Keratinocyte (primary cell): Measurements from ENCODE around the gene RAB11B. TPM values are rescaled to one million over a fixed set of nuclear protein-coding genes. Genes with fewer than 3 reads are reported as not detected.

ENCODE experiments used
- DNase-seq: peaks from one replicate; pipeline ENCODE4 v3.0.0-alpha.2; 2011; ENCODE audit warnings: low read depth, missing footprints, low spot score
- FAIRE-seq: peaks from 2 replicates; lab custom pipeline; 2011; peaks lifted over from hg19 to GRCh38; lab: Jason Lieb, UNC
- H2AFZ ChIP-seq: 2 replicates; pipeline ENCODE4 v1.6.0; 2012; ENCODE audit warnings: low read length, control low read depth, inconsistent platforms; ENCODE audit not compliant: control insufficient read depth
- H3K27ac ChIP-seq: 2 replicates; pipeline ENCODE4 v1.5.1; 2011; ENCODE audit warnings: low read length; ENCODE audit not compliant: control insufficient read depth, insufficient read depth
- H3K27me3 ChIP-seq: 3 replicates; pipeline ENCODE4 v1.6.0; 2011; ENCODE audit warnings: low read length; ENCODE audit not compliant: control insufficient read depth, insufficient read depth; ENCODE audit errors: extremely low read depth
- H3K36me3 ChIP-seq, 2 experiments: 2 replicates in 1 of 2; 3 replicates in 1 of 2; pipeline ENCODE4 v1.5.1; 2011; ENCODE audit warnings: low read length in 2 of 2, mild to moderate bottlenecking in 1 of 2; ENCODE audit not compliant: control insufficient read depth in 2 of 2, insufficient read depth in 2 of 2; ENCODE audit errors: extremely low read depth in 1 of 2
- H3K4me1 ChIP-seq: 3 replicates; pipeline ENCODE4 v1.5.1; 2011; ENCODE audit warnings: low read length; ENCODE audit not compliant: control insufficient read depth, insufficient read depth; ENCODE audit errors: extremely low read depth
- H3K4me2 ChIP-seq: 3 replicates; pipeline ENCODE4 v1.6.0; 2011; ENCODE audit warnings: low read depth, low read length; ENCODE audit not compliant: control insufficient read depth, insufficient read depth; ENCODE audit errors: extremely low read depth
- H3K4me3 ChIP-seq, 3 experiments: fragments of 200-600 bp in 1 of 3; sonication (generic) in 1 of 3; 2 replicates in 2 of 3; 3 replicates in 1 of 3; pipeline ENCODE4 v1.5.1; 2011 to 2016; ENCODE audit warnings: low read length in 3 of 3, mild to moderate bottlenecking in 3 of 3, control low read depth in 2 of 3, inconsistent platforms in 1 of 3, low read depth in 1 of 3, mixed read lengths in 1 of 3, mixed run types in 1 of 3, moderate library complexity in 1 of 3; ENCODE audit not compliant: control insufficient read depth in 2 of 3, insufficient read depth in 2 of 3; ENCODE audit errors: extremely low read depth in 1 of 3
- H3K79me2 ChIP-seq: 2 replicates; pipeline ENCODE4 v1.6.0; 2012; ENCODE audit warnings: low read length; ENCODE audit not compliant: control insufficient read depth, insufficient read depth
- H3K9ac ChIP-seq: 3 replicates; pipeline ENCODE4 v1.6.0; 2011; ENCODE audit warnings: low read length; ENCODE audit not compliant: control insufficient read depth, insufficient read depth; ENCODE audit errors: extremely low read depth
- H3K9me1 ChIP-seq: 3 replicates; pipeline ENCODE4 v1.6.0; 2011; ENCODE audit warnings: low read length; ENCODE audit not compliant: control insufficient read depth, insufficient read depth; ENCODE audit errors: extremely low read depth
- H3K9me3 ChIP-seq: 2 replicates; pipeline ENCODE4 v1.5.1; 2012; ENCODE audit warnings: low read depth, low read length; ENCODE audit not compliant: control insufficient read depth
- H4K20me1 ChIP-seq: 3 replicates; pipeline ENCODE4 v1.6.0; 2011; ENCODE audit warnings: low read length; ENCODE audit not compliant: control insufficient read depth, insufficient read depth; ENCODE audit errors: extremely low read depth
- CTCF ChIP-seq, 3 experiments: IDR thresholded peaks in 1 of 3; conservative IDR thresholded peaks in 1 of 3; optimal IDR thresholded peaks in 1 of 3; 2 replicates in 2 of 3; 3 replicates in 1 of 3; pipeline versions ENCODE3 to v1.5.1; 2011; ENCODE audit warnings: low read length in 3 of 3, mild to moderate bottlenecking in 3 of 3, moderate library complexity in 2 of 3, control low read depth in 1 of 3, inconsistent platforms in 1 of 3; ENCODE audit not compliant: insufficient read depth in 2 of 3; ENCODE audit errors: extremely low read depth in 1 of 3
- EZH2 ChIP-seq: IDR thresholded peaks from one replicate; pipeline ENCODE4 v1.6.1; 2012; ENCODE audit warnings: inconsistent platforms, mild to moderate bottlenecking, low read length, moderate library complexity
- dilution Hi-C: fragments of 300-500 bp; cut with MboI; formaldehyde crosslinking; loops from one replicate; pipeline ENCODE4 v1.7.0; 2020; ENCODE audit warnings: low sequenced_read_pairs; ENCODE audit not compliant: extremely low pct_ligation_motif_present
- polyA plus RNA-seq, 5 experiments: library from polyadenylated mRNA; depleted of rRNA in 3 of 5; stranded (reverse) in 3 of 5; stranded (forward) in 1 of 5; unstranded in 1 of 5; fragments of >200 nt; gene quantifications; 1 replicate in 1 of 5; 2 replicates in 3 of 5; 3 replicates in 1 of 5; pipeline versions ENCODE4 v1.2.1 to v1.2.3, GENCODE V29; 2011 to 2012; ENCODE audit warnings: missing spikeins in 2 of 5, low read depth in 1 of 5, low replicate concordance in 1 of 5

RAB11B gene
- polyA plus RNA-seq, 1 donor (not counting 4 experiments of a cell fraction or from before 2014, with no cell fraction given) = 14.3 TPM

GRCh38 chr19:8391198-8392016 lies 1.2 kb downstream of the RAB11B start:
- Histone ChIP-seq H4K20me1 (peaks cover 4% of the 10 kb centered on the region), H3K4me3 (peak overlapping the region; percentile 4 to 57 (median 42)), H3K79me2 (peaks cover 42% of the 10 kb centered on the region), H3K9ac (no peak overlapping the region), H3K4me1 (peaks cover 24% of the 10 kb centered on the region), H2AFZ (no peak overlapping the region), H3K9me1 (peaks cover 6% of the 10 kb centered on the region), H3K27ac (no peak overlapping the region), H3K4me2 (peak overlapping the region; percentile 59), H3K36me3 (no peaks in the 10 kb centered on the region), H3K9me3 (no peaks in the 10 kb centered on the region), H3K27me3 (no peaks in the 10 kb centered on the region)
- DNase-seq (no peak), FAIRE-seq (no peak)
- no peak for TF ChIP-seq EZH2
- no peak for TF ChIP-seq CTCF (optimal IDR thresholded peaks at IDR 0.05 in 1 of 3, IDR thresholded peaks at IDR 0.05 in 1 of 3, conservative IDR thresholded peaks at IDR 0.05 in 1 of 3; ENCODE audit: extremely low read depth in 1 of 3, insufficient read depth in 2 of 3, low read length in 3 of 3)
- dilution Hi-C loops = no loop called here

GRCh38 chr19:8392017-8392591 lies 1.9 kb downstream of the RAB11B start:
- Histone ChIP-seq H3K9ac (no peak overlapping the region), H4K20me1 (peaks cover 5% of the 10 kb centered on the region), H2AFZ (no peak overlapping the region), H3K9me3 (no peaks in the 10 kb centered on the region), H3K27me3 (no peaks in the 10 kb centered on the region), H3K36me3 (no peaks in the 10 kb centered on the region), H3K4me2 (no peak overlapping the region), H3K9me1 (peaks cover 7% of the 10 kb centered on the region), H3K79me2 (peaks cover 43% of the 10 kb centered on the region), H3K4me3 (no peak overlapping the region), H3K4me1 (peaks cover 29% of the 10 kb centered on the region), H3K27ac (no peak overlapping the region)
- FAIRE-seq (no peak), DNase-seq (no peak)
- no peak for TF ChIP-seq EZH2
- no peak for TF ChIP-seq CTCF (optimal IDR thresholded peaks at IDR 0.05 in 1 of 3, IDR thresholded peaks at IDR 0.05 in 1 of 3, conservative IDR thresholded peaks at IDR 0.05 in 1 of 3; ENCODE audit: extremely low read depth in 1 of 3, insufficient read depth in 2 of 3, low read length in 3 of 3)
- dilution Hi-C loops = no loop called here
